H9 (cell line): ENCODE measurements around the gene GMPR. TPM values are rescaled to one million over a fixed set of nuclear protein-coding genes. Genes with fewer than 3 reads are reported as not detected.
A peak's percentile ranks its signal among the peaks of the same experiment; 100 is the strongest.

Experiments used
- DNase-seq: peaks from one replicate; pipeline ENCODE4 v3.0.0-alpha.2; 2017
- H2AFZ ChIP-seq: one replicate; pipeline ENCODE4 v1.6.1; 2013; ENCODE audit warnings: mild to moderate bottlenecking, low read length, control low read depth, moderate library complexity
- H2AK5ac ChIP-seq: 2 replicates; pipeline ENCODE4 v1.6.1; 2013; ENCODE audit warnings: low read length, control low read depth, mixed read lengths; ENCODE audit not compliant: insufficient read length
- H2BK120ac ChIP-seq: one replicate; pipeline ENCODE4 v1.6.1; 2013; ENCODE audit warnings: low read depth, mild to moderate bottlenecking, low read length, control low read depth, inconsistent platforms; ENCODE audit not compliant: poor library complexity, severe bottlenecking
- H2BK12ac ChIP-seq: 2 replicates; pipeline ENCODE4 v1.6.1; 2013; ENCODE audit warnings: low read length, control low read depth, mixed read lengths, low read depth; ENCODE audit not compliant: insufficient read length
- H2BK15ac ChIP-seq: 2 replicates; pipeline ENCODE4 v1.6.1; 2013; ENCODE audit warnings: low read depth, low read length, control low read depth
- H2BK20ac ChIP-seq: one replicate; pipeline ENCODE4 v1.6.1; 2013; ENCODE audit warnings: low read depth, mild to moderate bottlenecking, low read length, control low read depth, inconsistent platforms; ENCODE audit not compliant: poor library complexity, severe bottlenecking
- H2BK5ac ChIP-seq: 2 replicates; pipeline ENCODE4 v1.6.1; 2013; ENCODE audit warnings: low read length, control low read depth, mixed read lengths; ENCODE audit not compliant: insufficient read length
- H3K14ac ChIP-seq: 2 replicates; pipeline ENCODE4 v1.6.1; 2013; ENCODE audit warnings: low read length, control low read depth; ENCODE audit not compliant: insufficient read depth
- H3K18ac ChIP-seq: 2 replicates; pipeline ENCODE4 v1.6.1; 2013; ENCODE audit warnings: low read depth, mild to moderate bottlenecking, mixed read lengths, low read length, control low read depth; ENCODE audit not compliant: insufficient read length
- H3K23ac ChIP-seq: 2 replicates; pipeline ENCODE4 v1.6.1; 2013; ENCODE audit warnings: low read length, control low read depth, mixed read lengths, low read depth; ENCODE audit not compliant: insufficient read length
- H3K23me2 ChIP-seq: 2 replicates; pipeline ENCODE4 v1.6.1; 2013; ENCODE audit warnings: low read depth, mild to moderate bottlenecking, mixed read lengths, low read length, control low read depth; ENCODE audit not compliant: insufficient read length, poor library complexity, severe bottlenecking
- H3K27ac ChIP-seq: 2 replicates; pipeline ENCODE4 v1.5.1; 2013; ENCODE audit warnings: low read length, control low read depth, mixed read lengths, low read depth; ENCODE audit not compliant: insufficient read length
- H3K27me3 ChIP-seq: 2 replicates; pipeline ENCODE4 v1.6.1; 2013; ENCODE audit warnings: low read length, control low read depth, inconsistent platforms; ENCODE audit not compliant: insufficient read depth
- H3K4ac ChIP-seq: 2 replicates; pipeline ENCODE4 v1.6.1; 2013; ENCODE audit warnings: low read depth, mild to moderate bottlenecking, control low read depth, inconsistent platforms, low read length, moderate library complexity
- H3K4me1 ChIP-seq: 2 replicates; pipeline ENCODE4 v1.6.1; 2013; ENCODE audit warnings: low read length, control low read depth, inconsistent platforms; ENCODE audit not compliant: insufficient read depth
- H3K4me2 ChIP-seq: 2 replicates; pipeline ENCODE4 v1.6.1; 2013; ENCODE audit warnings: low read length, control low read depth, mixed read lengths; ENCODE audit not compliant: insufficient read length, insufficient read depth
- H3K56ac ChIP-seq: 2 replicates; pipeline ENCODE4 v1.6.1; 2013; ENCODE audit warnings: low read depth, mild to moderate bottlenecking, mixed read lengths, low read length, control low read depth; ENCODE audit not compliant: insufficient read length
- H3K79me1 ChIP-seq: 2 replicates; pipeline ENCODE4 v1.6.1; 2013; ENCODE audit warnings: low read depth, mild to moderate bottlenecking, moderate library complexity, low read length, control low read depth, inconsistent platforms; ENCODE audit not compliant: insufficient read depth, poor library complexity, severe bottlenecking
- H3K79me2 ChIP-seq: 2 replicates; pipeline ENCODE4 v1.6.1; 2013; ENCODE audit warnings: low read length, control low read depth, inconsistent platforms; ENCODE audit not compliant: insufficient read depth
- H3K9ac ChIP-seq: 2 replicates; pipeline ENCODE4 v1.6.1; 2013; ENCODE audit warnings: low read length, control low read depth, mixed read lengths; ENCODE audit not compliant: insufficient read length; ENCODE audit errors: extremely low read depth
- H3K9me3 ChIP-seq: one replicate; pipeline ENCODE4 v1.6.1; 2013; ENCODE audit warnings: low read depth, low read length, inconsistent platforms; ENCODE audit not compliant: control insufficient read depth
- H3T11ph ChIP-seq: one replicate; pipeline ENCODE4 v1.6.1; 2013; ENCODE audit warnings: mild to moderate bottlenecking, low read length, control low read depth, inconsistent platforms
- H4K20me1 ChIP-seq: one replicate; pipeline ENCODE4 v1.6.1; 2013; ENCODE audit not compliant: control insufficient read depth, insufficient read length, insufficient read depth
- H4K5ac ChIP-seq: 2 replicates; pipeline ENCODE4 v1.6.1; 2013; ENCODE audit warnings: low read depth, mild to moderate bottlenecking, mixed read lengths, low read length, control low read depth; ENCODE audit not compliant: insufficient read length
- H4K8ac ChIP-seq: replicated peaks from 2 replicates; pipeline ENCODE4 v1.6.1; 2013; ENCODE audit warnings: low read length, control low read depth, mixed read lengths, low read depth; ENCODE audit not compliant: insufficient read length
- H4K91ac ChIP-seq: 2 replicates; pipeline ENCODE4 v1.6.1; 2013; ENCODE audit warnings: low read depth, mild to moderate bottlenecking, moderate library complexity, mixed read lengths, low read length, control low read depth; ENCODE audit not compliant: insufficient read length
- H3K27ac Mint-ChIP-seq, 3 experiments: 2 replicates in 2 of 3; 3 replicates in 1 of 3; pipeline ENCODE4 v1.8.0; 2020 to 2021; ENCODE audit warnings: mixed read lengths in 3 of 3, mild to moderate bottlenecking in 1 of 3, moderate library complexity in 1 of 3
- H3K27me3 Mint-ChIP-seq: 2 replicates; pipeline ENCODE4 v1.8.0; 2021; ENCODE audit warnings: low read depth, mild to moderate bottlenecking, moderate library complexity, mixed read lengths
- H3K36me3 Mint-ChIP-seq, 3 experiments: 2 replicates in 2 of 3; 3 replicates in 1 of 3; pipeline ENCODE4 v1.8.0; 2020 to 2021; ENCODE audit warnings: low read depth in 3 of 3, mixed read lengths in 3 of 3; ENCODE audit not compliant: insufficient read depth in 1 of 3
- H3K4me1 Mint-ChIP-seq, 2 experiments: 2 replicates each; pipeline ENCODE4 v1.8.0; 2020; ENCODE audit warnings: mixed read lengths in 2 of 2
- H3K4me3 Mint-ChIP-seq, 2 experiments: 2 replicates in 1 of 2; 3 replicates in 1 of 2; pipeline ENCODE4 v1.8.0; 2020 to 2021; ENCODE audit warnings: mild to moderate bottlenecking in 2 of 2, mixed read lengths in 2 of 2, moderate library complexity in 1 of 2
- H3K9me3 Mint-ChIP-seq, 2 experiments: 2 replicates in 1 of 2; 3 replicates in 1 of 2; pipeline ENCODE4 v1.8.0; 2020; ENCODE audit warnings: mild to moderate bottlenecking in 2 of 2, mixed read lengths in 2 of 2, moderate library complexity in 1 of 2
- CTCF ChIP-seq: fragments of 200-600 bp; sonication (generic); conservative IDR thresholded peaks from 3 replicates; pipeline ENCODE4 v1.8.0; 2021; ENCODE audit warnings: antibody characterized with exemption, mild to moderate bottlenecking
- WGBS: extraction: QIAGEN DNeasy Blood & Tissue Kit; methylation state at CpG from one replicate; pipeline ENCODE4 v1.1.7; 2013; ENCODE audit warnings: missing lambda C conversion rate, low lambda C conversion rate, mixed read lengths; ENCODE audit not compliant: insufficient read length; ENCODE audit errors: extremely low coverage; 5-methylcytosine and 5-hydroxymethylcytosine counted together
- total RNA-seq: library from RNA; stranded (reverse); gene quantifications from 2 replicates; pipeline ENCODE4 v1.2.1, GENCODE V29; 2021

Gene GMPR
- total RNA-seq, 1 experiment from 2014 or later: 0.70 TPM

- H3K4ac ChIP-seq: no peak overlapping the region
- Mint-ChIP-seq H3K27me3 (no peaks in the 10 kb centered on the region), H3K27ac (no peak overlapping the region), H3K36me3 (no peaks in the 10 kb centered on the region), H3K4me3 (peak overlapping the region in 1 of 2 experiments; percentile 73; a peak in 3 of 5 replicates), H3K4me1 (peaks cover 26 to 46% of the 10 kb centered on the region in 2 experiments), H3K9me3 (no peaks in the 10 kb centered on the region)
- H2BK15ac ChIP-seq: no peak overlapping the region
- H3K27ac ChIP-seq: no peak overlapping the region
- H3K9ac ChIP-seq: no peak overlapping the region
- no peak overlapping the region for H2BK12ac ChIP-seq
- H3K9me3 ChIP-seq: no peaks in the 10 kb centered on the region
- H3K79me1 ChIP-seq: no peaks in the 10 kb centered on the region
- H2BK5ac ChIP-seq: no peak overlapping the region
- no peak overlapping the region for H4K5ac ChIP-seq
- H2AK5ac ChIP-seq: no peak overlapping the region
- H3K4me2 ChIP-seq: peak overlapping the region; percentile 93
- H4K8ac ChIP-seq: no peak overlapping the region
- peaks cover 3% of the 10 kb centered on the region for H3K23me2 ChIP-seq
- H3K14ac ChIP-seq: no peak overlapping the region
- no peaks in the 10 kb centered on the region for H3K79me2 ChIP-seq
- no peak overlapping the region for H2BK120ac ChIP-seq
- no peak overlapping the region for H3T11ph ChIP-seq
- H4K20me1 ChIP-seq: no peaks in the 10 kb centered on the region
- no peak overlapping the region for H3K18ac ChIP-seq
- H3K23ac ChIP-seq: no peak overlapping the region
- no CpG with 5 or more reads among the region's 7 CpGs for WGBS
- no peak overlapping the region for H2BK20ac ChIP-seq
- H3K27me3 ChIP-seq: peaks cover 2% of the 10 kb centered on the region; the same call in 1 of the 2 replicates
- no peak overlapping the region for H3K56ac ChIP-seq
- no peak for DNase-seq
- H3K4me1 ChIP-seq: peaks cover 2% of the 10 kb centered on the region; the same call in 1 of the 2 replicates
- no peak overlapping the region for H2AFZ ChIP-seq
- TF ChIP-seq CTCF: no peak
- H4K91ac ChIP-seq: no peak overlapping the region
Observed at GRCh38 chr6:16305246-16305725, 66.9 kb downstream of the GMPR start.
